Suppressor macrophage treated with lipopolysaccharide for 1 hour (primary cell): Measurements from ENCODE around the gene DENND2C.

Experiments used
- DNase-seq, 3 donors: peaks; one replicate each; pipeline ENCODE4 v3.0.0-alpha.2; 2020 to 2022

DENND2C gene

GRCh38 chr1:114677691-114678090 is 7.8 kb upstream of the DENND2C start:
- DNase-seq: no peak

- no peak for DNase-seq
These were observed 6.3 kb upstream of the DENND2C start for GRCh38 chr1:114676115-114676514.

- no peak for DNase-seq
These were observed 2.1 kb upstream of the DENND2C start for GRCh38 chr1:114671939-114672275.

- DNase-seq: peak in 1 of 3 donors; percentile 19
These were observed 1.4 kb upstream of the DENND2C start for GRCh38 chr1:114671011-114671938.

GRCh38 chr1:114670083-114671010 is 498 bp upstream of the DENND2C start:
- peak; percentile 91 to 97 (median 95) for DNase-seq

- peak in 2 of 3 donors; percentile 3 to 14 for DNase-seq
These were observed 876 bp downstream of the DENND2C start for GRCh38 chr1:114668784-114669561.

- DNase-seq: no peak
These were observed 1.5 kb downstream of the DENND2C start for GRCh38 chr1:114668373-114668772.

- DNase-seq: no peak
These were observed 2.9 kb downstream of the DENND2C start for GRCh38 chr1:114666954-114667353.

GRCh38 chr1:114660238-114660637 is 9.6 kb downstream of the DENND2C start:
- DNase-seq: no peak

GRCh38 chr1:114651893-114652292 is 18.0 kb downstream of the DENND2C start:
- DNase-seq: no peak

- DNase-seq: no peak
These were observed 21.3 kb downstream of the DENND2C start for GRCh38 chr1:114648503-114648902.

GRCh38 chr1:114641377-114641776 is 28.5 kb downstream of the DENND2C start:
- no peak for DNase-seq

GRCh38 chr1:114638910-114639309 is 30.9 kb downstream of the DENND2C start:
- DNase-seq: no peak

- DNase-seq: no peak
These were observed 37.4 kb downstream of the DENND2C start for GRCh38 chr1:114632427-114632826.

GRCh38 chr1:114627107-114627506 is 42.7 kb downstream of the DENND2C start:
- no peak for DNase-seq

- DNase-seq: no peak
These were observed 46.5 kb downstream of the DENND2C start for GRCh38 chr1:114623364-114623763.

- DNase-seq: no peak
These were observed 49.4 kb downstream of the DENND2C start for GRCh38 chr1:114620419-114620818.

GRCh38 chr1:114618606-114619005 is 51.2 kb downstream of the DENND2C start:
- no peak for DNase-seq

GRCh38 chr1:114610546-114611245 is 59.2 kb downstream of the DENND2C start:
- DNase-seq: no peak

- peak in 1 of 3 donors; percentile 4 for DNase-seq
These were observed 60.0 kb downstream of the DENND2C start for GRCh38 chr1:114609826-114610225.

- DNase-seq: no peak
These were observed 60.8 kb downstream of the DENND2C start for GRCh38 chr1:114609026-114609425.

GRCh38 chr1:114607223-114607622 is 62.6 kb downstream of the DENND2C start:
- DNase-seq: no peak
